HEK293 (cell line): ENCODE measurements around the gene KCNJ9.

Experiments used
- HOXD13 ChIP-seq: sonication (generic); formaldehyde crosslinking; IDR thresholded peaks from 2 replicates; pipeline ENCODE4 v1.8.0; 2022; ENCODE audit warnings: missing genetic modification reagents, borderline replicate concordance
- ZFP41 ChIP-seq: fragments of 450-650 bp; formaldehyde crosslinking; IDR thresholded peaks from 2 replicates; pipeline ENCODE4 v1.5.1; 2016; ENCODE audit warnings: missing biosample characterization, missing genetic modification characterization, borderline replicate concordance
- ZNF112 ChIP-seq: fragments of 450-650 bp; formaldehyde crosslinking; IDR thresholded peaks from 2 replicates; pipeline ENCODE4 v1.5.0; 2017; ENCODE audit warnings: missing biosample characterization, missing genetic modification characterization
- ZNF223 ChIP-seq: fragments of 450-650 bp; formaldehyde crosslinking; IDR thresholded peaks from 2 replicates; pipeline ENCODE4 v1.5.1; 2016; ENCODE audit warnings: missing biosample characterization, missing genetic modification characterization
- ZNF274 ChIP-seq, 2 experiments: fragments of 200-500 bp in 1 of 2; fragments of 450-650 bp in 1 of 2; sonication (Bioruptor generic) in 1 of 2; formaldehyde crosslinking in 1 of 2; IDR thresholded peaks; 2 replicates each; pipeline versions ENCODE4 v1.5.1 to v1.6.1; 2014 to 2016; ENCODE audit warnings: borderline replicate concordance in 1 of 2, inconsistent platforms in 1 of 2, low read length in 1 of 2, missing biosample characterization in 1 of 2, missing genetic modification characterization in 1 of 2
- ZNF350 ChIP-seq: fragments of 450-650 bp; formaldehyde crosslinking; IDR thresholded peaks from 2 replicates; pipeline ENCODE4 v1.5.0; 2017; ENCODE audit warnings: missing biosample characterization, mild to moderate bottlenecking, missing genetic modification characterization
- ZNF48 ChIP-seq: fragments of 450-650 bp; formaldehyde crosslinking; IDR thresholded peaks from 2 replicates; pipeline ENCODE4 v1.5.1; 2016; ENCODE audit warnings: missing biosample characterization, missing genetic modification characterization
- ZNF791 ChIP-seq: fragments of 450-650 bp; formaldehyde crosslinking; IDR thresholded peaks from 2 replicates; pipeline ENCODE4 v1.5.1; 2016; ENCODE audit warnings: missing biosample characterization, missing genetic modification characterization
- TF ChIP-seq, protein P1 (sequence below): fragments of 450-650 bp; formaldehyde crosslinking; IDR thresholded peaks from 2 replicates; pipeline ENCODE4 v1.5.1; 2016; ENCODE audit warnings: missing biosample characterization, missing genetic modification characterization
- TF ChIP-seq, protein P2 (sequence below): fragments of 450-650 bp; formaldehyde crosslinking; IDR thresholded peaks from 2 replicates; pipeline ENCODE4 v1.5.1; 2017; ENCODE audit warnings: missing biosample characterization, missing genetic modification characterization
- TF ChIP-seq, protein P3 (sequence below): fragments of 450-650 bp; formaldehyde crosslinking; IDR thresholded peaks from 2 replicates; pipeline ENCODE4 v1.5.1; 2016; ENCODE audit warnings: missing biosample characterization, missing genetic modification characterization
- TF ChIP-seq, protein P4 (sequence below): fragments of 450-650 bp; IDR thresholded peaks from 2 replicates; pipeline ENCODE4 v1.5.1; 2018; ENCODE audit warnings: missing biosample characterization, missing genetic modification characterization

DNA sequence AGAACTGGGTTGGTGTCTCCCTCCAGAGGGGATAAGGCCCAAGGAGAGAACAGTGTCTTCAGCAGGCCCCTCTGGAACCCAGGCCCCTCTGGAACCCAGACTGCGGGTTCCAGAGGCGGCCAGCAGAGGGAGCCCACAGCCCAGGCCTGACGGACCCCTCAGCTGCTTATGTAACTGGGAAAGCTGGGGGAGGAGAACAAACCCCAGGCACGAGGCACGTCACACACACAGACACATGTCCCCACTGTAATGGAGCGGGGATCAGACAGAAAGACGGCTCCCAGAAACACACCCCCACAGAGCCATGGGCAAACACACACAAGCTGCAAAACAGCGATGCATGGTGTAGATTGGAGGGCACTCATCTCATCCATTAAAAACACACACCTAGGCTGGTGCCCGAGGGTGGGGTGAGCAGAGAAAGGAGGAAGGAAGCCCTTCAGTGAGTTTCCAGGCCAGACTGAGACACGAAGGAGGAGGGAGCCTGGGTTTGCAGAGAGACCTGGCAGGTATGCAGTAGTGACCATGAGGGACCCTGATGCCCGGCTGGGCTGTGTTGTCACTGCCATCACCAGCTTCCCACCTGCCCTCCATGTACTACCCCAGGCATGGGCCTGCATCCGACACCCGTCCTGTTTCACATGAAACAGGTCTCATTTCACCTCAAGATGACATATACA lies 19.8 kb downstream of the KCNJ9 start:
- no peak for TF ChIP-seq ZNF350 (tag by site-specific recombination)
- TF ChIP-seq HOXD13: no peak
- no peak for TF ChIP-seq ZNF791 (tag by site-specific recombination)
- TF ChIP-seq, protein P1, sequence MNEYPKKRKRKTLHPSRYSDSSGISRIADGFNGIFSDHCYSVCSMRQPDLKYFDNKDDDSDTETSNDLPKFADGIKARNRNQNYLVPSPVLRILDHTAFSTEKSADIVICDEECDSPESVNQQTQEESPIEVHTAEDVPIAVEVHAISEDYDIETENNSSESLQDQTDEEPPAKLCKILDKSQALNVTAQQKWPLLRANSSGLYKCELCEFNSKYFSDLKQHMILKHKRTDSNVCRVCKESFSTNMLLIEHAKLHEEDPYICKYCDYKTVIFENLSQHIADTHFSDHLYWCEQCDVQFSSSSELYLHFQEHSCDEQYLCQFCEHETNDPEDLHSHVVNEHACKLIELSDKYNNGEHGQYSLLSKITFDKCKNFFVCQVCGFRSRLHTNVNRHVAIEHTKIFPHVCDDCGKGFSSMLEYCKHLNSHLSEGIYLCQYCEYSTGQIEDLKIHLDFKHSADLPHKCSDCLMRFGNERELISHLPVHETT (tag by site-specific recombination): no peak
- TF ChIP-seq ZNF112: no peak
- TF ChIP-seq, protein P2, sequence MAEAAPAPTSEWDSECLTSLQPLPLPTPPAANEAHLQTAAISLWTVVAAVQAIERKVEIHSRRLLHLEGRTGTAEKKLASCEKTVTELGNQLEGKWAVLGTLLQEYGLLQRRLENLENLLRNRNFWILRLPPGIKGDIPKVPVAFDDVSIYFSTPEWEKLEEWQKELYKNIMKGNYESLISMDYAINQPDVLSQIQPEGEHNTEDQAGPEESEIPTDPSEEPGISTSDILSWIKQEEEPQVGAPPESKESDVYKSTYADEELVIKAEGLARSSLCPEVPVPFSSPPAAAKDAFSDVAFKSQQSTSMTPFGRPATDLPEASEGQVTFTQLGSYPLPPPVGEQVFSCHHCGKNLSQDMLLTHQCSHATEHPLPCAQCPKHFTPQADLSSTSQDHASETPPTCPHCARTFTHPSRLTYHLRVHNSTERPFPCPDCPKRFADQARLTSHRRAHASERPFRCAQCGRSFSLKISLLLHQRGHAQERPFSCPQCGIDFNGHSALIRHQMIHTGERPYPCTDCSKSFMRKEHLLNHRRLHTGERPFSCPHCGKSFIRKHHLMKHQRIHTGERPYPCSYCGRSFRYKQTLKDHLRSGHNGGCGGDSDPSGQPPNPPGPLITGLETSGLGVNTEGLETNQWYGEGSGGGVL (tag by site-specific recombination): no peak; the same call in 1 of the 2 replicates
- TF ChIP-seq, protein P3, sequence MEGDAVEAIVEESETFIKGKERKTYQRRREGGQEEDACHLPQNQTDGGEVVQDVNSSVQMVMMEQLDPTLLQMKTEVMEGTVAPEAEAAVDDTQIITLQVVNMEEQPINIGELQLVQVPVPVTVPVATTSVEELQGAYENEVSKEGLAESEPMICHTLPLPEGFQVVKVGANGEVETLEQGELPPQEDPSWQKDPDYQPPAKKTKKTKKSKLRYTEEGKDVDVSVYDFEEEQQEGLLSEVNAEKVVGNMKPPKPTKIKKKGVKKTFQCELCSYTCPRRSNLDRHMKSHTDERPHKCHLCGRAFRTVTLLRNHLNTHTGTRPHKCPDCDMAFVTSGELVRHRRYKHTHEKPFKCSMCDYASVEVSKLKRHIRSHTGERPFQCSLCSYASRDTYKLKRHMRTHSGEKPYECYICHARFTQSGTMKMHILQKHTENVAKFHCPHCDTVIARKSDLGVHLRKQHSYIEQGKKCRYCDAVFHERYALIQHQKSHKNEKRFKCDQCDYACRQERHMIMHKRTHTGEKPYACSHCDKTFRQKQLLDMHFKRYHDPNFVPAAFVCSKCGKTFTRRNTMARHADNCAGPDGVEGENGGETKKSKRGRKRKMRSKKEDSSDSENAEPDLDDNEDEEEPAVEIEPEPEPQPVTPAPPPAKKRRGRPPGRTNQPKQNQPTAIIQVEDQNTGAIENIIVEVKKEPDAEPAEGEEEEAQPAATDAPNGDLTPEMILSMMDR: peak; percentile 86
- no peak for TF ChIP-seq ZNF223 (tag by site-specific recombination)
- no peak for TF ChIP-seq ZNF274 (IDR thresholded peaks at IDR 0.05; ENCODE audit: low read length)
- no peak for TF ChIP-seq ZNF274 (tag by site-specific recombination; IDR thresholded peaks at IDR 0.05; ENCODE audit: borderline replicate concordance)
- TF ChIP-seq ZNF48 (tag by site-specific recombination): no peak
- TF ChIP-seq, protein P4, sequence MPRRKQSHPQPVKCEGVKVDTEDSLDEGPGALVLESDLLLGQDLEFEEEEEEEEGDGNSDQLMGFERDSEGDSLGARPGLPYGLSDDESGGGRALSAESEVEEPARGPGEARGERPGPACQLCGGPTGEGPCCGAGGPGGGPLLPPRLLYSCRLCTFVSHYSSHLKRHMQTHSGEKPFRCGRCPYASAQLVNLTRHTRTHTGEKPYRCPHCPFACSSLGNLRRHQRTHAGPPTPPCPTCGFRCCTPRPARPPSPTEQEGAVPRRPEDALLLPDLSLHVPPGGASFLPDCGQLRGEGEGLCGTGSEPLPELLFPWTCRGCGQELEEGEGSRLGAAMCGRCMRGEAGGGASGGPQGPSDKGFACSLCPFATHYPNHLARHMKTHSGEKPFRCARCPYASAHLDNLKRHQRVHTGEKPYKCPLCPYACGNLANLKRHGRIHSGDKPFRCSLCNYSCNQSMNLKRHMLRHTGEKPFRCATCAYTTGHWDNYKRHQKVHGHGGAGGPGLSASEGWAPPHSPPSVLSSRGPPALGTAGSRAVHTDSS (tag by site-specific recombination): no peak
- TF ChIP-seq ZFP41: no peak
